HG02938 (cell line): ENCODE data around the gene TFCP2.

Experiments used
- ATAC-seq: cut with Tn5 transposase; IDR thresholded peaks from one replicate; pipeline ENCODE4 v1.9.1; 2021; ENCODE audit warnings: mild to moderate bottlenecking, moderate library complexity; ENCODE audit not compliant: unreplicated experiment

Gene TFCP2

GRCh38 chr12:51047655-51048540 is 125.0 kb downstream of the TFCP2 start, which contains the start of gene LETMD1:
Gene LETMD1 (plus strand): TSS chr12:51048327. CDS start chr12:51048357, 30 bp downstream.
- ATAC-seq = peak; percentile 96
